SW480 (cell line): ENCODE results near the gene MRPL11.

ENCODE experiments used
- DNase-seq: peaks from one replicate; pipeline ENCODE4 v3.0.0-alpha.2; 2016; ENCODE audit warnings: low spot score

The MRPL11 gene

GRCh38 chr11:66438504-66439466 lies at the start of gene MRPL11:
Gene MRPL11 (minus strand): TSS chr11:66438848. CDS start chr11:66438754, 94 bp downstream.
- DNase-seq: peak; percentile 96

GRCh38 chr11:66484806-66485380 lies 46.2 kb upstream of the MRPL11 start:
- no peak for DNase-seq

DNA sequence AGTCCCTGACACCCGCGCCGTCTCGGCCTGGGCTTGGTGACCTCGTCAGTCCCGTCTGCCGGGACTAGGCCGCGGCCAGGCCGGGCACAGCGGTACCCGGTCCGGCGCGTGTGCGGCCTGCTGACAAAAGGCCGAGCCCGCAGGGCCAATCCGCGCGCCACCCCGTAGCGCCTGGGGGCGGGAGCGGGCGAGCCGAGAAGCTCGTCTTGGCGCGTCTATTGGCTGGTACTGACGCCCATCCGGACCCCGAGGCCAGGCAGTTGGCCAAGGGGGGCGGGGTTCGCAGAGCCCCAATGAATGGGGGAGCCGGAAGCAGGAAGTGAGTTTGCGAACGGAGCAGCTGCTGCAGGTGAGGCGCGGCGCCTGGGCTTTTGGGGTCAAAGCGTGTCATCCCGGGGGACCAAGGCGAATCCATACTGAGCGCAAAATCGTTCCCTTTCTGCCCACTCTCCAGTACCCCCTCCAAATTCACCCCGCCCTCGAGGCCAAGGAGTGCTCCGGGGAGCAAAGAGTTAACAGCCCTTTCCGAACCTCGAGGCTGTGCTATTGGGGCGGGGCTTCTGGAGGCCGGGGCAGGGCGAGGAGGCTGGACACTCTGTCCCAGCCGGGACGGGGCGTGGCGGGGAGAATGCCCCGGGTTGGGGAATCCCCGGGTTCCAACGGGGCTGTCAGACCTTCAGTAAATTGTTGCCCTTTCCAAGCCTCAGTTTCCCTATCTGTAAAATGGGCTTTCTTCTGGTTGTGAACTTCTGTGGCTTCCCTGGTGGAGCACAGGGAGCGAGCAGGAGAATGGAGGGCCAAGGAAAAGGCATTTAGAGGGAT lies 41.7 kb upstream of the MRPL11 start, which contains the start of gene DPP3:
DPP3 (plus strand) TSS at position 318 of the 822 bp plus-strand sequence. CDS start 1,767 bp downstream, outside the sequence.
- peak; percentile 98 for DNase-seq

DNA sequence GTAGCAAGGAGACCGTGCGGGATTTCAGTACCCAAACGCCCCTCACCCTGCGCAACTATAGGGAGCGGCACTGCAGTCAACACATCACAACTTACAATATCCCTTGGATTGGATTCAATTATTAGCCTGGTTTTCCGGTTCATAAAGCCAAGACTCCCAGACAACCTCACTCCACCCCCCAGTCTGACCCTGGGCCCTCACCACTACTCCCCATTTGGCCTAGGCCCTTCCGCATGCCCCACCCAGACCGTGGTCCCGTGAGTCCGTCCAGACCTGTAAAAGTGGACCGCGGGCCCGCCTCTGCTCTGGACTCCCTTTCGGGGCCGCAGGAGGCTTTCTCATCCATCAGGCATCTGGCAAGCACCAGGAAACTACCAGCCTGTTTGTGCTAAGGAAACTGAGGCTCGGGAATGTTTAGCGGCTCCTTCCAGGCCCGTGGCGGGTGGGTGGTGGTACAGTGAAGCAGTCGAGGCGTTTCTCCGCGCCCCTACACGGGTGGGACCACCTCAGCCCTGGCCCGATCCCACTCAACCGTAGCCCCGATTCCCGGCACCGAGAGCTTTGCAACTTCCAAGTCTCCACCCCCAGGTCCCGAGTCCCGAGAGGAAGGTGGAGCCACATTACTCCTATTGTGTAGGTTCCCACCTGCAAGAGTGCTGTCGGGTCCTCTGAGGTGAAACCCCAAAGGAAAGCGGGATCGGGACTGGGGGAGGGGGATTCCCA lies 40.9 kb upstream of the MRPL11 start:
- DNase-seq: peak; percentile 36

DNA sequence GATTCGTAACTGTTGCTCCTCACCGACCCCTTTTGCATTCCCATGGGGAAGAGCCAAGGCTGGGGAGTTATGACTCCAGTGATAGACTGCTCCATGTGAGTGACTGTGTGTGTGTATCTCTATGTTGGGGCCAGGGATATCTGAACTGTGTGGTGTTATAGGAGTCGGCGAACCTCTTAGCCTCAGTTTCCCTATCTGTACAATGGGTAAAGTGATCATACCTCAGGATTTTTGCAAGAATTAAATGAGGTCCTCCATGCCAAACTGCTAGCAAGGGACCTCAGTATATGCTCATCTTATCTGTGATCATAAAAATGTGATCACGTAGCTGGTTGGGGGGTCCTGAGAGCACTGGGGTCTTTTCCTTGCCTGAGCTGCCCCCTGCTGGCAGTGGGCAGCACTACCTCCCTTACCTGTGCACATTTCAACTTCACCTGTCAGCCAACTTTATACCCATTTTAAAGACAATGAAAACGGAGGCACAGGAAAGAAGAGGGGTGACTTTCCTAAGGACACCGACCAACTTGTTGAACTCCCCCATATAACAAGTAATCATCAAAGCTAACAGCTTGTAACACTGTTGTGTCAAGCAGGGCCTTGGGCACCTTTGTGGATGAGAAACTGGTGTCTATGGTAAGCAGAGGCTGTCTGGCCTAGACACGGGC lies 40.2 kb upstream of the MRPL11 start:
- DNase-seq: peak; percentile 36

- DNase-seq: no peak
Measured at GRCh38 chr11:66477263-66478201, 38.9 kb upstream of the MRPL11 start.

GRCh38 chr11:66476841-66477251 lies 38.2 kb upstream of the MRPL11 start:
- no peak for DNase-seq

- no peak for DNase-seq
Measured at GRCh38 chr11:66476173-66476840, 37.7 kb upstream of the MRPL11 start.

DNA sequence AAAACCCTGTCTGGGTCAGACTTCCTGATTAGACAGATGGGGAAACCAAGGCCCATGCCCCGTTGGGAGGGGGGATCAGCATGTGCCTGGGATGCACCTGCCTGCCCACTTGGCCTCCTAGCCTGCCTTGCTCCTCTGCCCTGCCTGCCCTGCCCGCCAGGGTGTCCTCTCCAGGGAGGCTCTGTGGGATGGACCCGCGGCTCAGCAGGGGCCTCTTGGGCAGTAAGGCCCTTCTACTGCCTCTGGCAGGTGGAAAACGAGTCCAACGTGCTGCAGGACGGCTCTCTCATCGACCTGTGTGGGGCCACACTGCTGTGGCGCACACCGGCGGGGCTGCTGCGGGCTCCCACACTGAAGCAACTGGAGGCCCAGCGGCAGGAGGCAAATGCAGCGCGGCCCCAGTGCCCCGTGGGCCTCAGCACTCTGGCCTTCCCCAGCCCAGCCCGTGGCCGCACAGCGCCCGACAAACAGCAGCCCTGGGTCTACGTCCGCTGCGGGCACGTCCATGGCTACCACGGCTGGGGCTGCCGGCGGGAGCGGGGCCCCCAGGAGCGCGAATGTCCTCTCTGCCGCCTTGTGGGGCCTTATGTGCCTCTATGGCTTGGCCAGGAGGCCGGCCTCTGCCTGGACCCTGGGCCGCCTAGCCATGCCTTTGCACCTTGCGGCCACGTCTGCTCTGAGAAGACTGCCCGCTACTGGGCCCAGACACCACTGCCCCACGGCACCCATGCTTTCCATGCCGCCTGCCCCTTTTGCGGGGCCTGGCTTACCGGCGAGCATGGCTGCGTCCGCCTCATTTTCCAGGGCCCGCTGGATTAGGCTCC lies 36.9 kb upstream of the MRPL11 start:
- no peak for DNase-seq

- no peak for DNase-seq
Measured at GRCh38 chr11:66473608-66474515, 35.2 kb upstream of the MRPL11 start.

DNA sequence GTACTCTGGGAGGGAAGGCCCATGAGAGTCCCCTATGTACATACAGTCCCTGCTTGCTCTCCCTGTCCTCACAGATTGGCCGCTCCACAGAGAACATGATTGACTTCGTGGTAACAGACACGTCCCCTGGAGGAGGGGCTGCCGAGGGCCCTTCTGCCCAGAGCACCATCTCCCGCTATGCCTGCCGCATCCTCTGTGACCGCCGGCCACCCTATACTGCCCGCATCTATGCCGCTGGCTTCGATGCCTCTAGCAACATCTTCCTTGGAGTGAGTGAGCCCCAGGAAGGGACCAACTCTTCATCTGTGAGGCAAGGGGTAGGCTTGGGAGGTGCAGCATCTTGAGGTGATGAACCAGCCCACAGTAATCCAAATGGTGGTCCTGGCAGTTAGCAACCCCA lies 34.5 kb upstream of the MRPL11 start:
- no peak for DNase-seq

- no peak for DNase-seq
Measured at GRCh38 chr11:66472054-66472453, 33.4 kb upstream of the MRPL11 start.

DNA sequence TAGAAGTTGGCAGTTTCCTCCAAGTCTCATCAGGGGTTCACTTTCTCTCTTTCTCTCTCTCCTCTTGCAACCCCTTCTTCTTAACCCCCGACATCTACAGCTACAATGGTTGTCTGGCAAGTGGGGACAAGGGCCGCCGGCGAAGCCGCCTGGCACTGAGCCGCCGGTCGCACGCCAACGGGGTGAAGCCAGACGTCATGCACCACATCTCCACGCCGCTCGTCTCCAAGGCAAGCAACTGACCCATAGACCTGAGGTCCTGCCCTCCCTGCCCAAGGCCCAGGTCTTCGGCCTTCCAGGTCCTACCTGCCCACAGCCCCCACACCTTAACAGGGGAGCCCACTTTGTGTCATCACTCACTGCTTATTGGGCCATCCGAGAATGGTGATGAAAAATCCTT lies 32.5 kb upstream of the MRPL11 start:
- DNase-seq: no peak

DNA sequence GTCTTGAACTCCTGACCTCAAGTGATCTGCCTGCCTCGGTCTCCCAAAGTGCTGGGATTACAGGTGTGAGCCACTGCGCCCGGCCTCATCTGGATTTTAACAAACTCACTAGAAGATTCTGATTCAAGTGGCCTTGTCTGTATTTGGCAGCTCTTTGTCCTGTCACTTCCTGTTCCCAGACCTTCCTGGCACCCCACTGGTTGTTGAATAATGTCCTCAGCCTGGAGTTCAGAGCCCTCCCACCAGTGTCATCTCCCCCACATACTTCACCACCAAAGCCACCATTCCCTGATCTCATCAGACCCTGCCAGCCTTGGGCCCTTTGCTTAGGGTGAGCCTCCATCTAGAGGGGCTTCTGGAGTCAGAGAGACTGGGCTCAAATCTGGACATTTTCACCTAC lies 31.4 kb upstream of the MRPL11 start:
- DNase-seq: no peak

DNA sequence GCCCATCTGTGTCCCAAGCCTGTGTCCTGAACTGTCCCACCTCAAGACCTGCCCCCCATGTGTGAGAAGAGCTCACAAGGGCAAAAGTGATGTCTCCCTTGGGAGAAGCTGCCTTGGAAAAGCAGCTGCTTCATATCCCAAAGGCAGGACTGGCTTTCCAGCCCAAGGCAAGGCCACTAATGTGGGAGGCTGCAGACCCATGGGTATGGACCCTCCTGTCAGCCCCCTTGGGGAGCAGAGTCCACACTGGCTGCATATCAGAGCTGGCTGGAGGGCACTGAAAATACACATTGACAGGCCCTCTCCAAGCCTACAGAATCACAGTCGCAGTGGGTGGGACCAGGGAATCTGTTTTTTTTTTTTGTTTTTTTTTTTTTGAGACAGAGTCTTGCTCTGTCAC lies 30.8 kb upstream of the MRPL11 start:
- DNase-seq: no peak

GRCh38 chr11:66468691-66469090 lies 30.0 kb upstream of the MRPL11 start:
- no peak for DNase-seq

DNA sequence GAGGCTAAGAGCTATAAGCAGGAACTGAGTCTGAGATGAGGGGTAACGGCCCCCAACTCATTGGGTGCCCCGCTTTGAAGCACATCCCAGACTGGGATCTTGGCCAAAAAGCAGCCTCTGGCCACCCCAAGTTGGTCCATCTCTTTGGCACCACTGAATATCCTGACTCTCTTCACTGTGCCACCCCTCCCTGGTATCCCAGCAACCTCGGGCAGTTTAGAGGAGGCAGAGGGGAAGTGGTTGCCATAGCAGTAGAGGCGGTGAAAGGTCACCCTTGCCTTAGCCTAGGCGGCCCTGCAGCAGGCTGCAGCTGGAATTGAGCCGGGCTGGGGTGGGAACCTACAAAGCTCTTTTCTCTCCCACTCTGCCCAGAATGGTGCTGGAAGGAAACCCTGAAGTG lies 29.1 kb upstream of the MRPL11 start:
- peak; percentile 44 for DNase-seq
